Esophagus squamous epithelium (tissue), 5 donors: ENCODE data around the gene TPCN2. TPM values are rescaled to one million over a fixed set of nuclear protein-coding genes. Genes with fewer than 3 reads are reported as not detected.

Experiments
- DNase-seq: peaks from one replicate; lab custom pipeline; 2025; lab: John Stamatoyannopoulos, UW
- H3K27ac ChIP-seq, 4 donors: fragments of 200-600 bp; sonication (generic); one replicate each; pipeline ENCODE4 v1.5.1; 2016 to 2019; ENCODE audit warnings: mild to moderate bottlenecking in 1 of 4
- H3K27me3 ChIP-seq, 4 donors: fragments of 200-600 bp; sonication (generic); 1 replicate in 3 of 4; 2 replicates in 1 of 4; pipeline versions ENCODE4 v1.5.1 to v1.6.0; 2017 to 2021; ENCODE audit warnings: antibody characterized with exemption in 1 of 4
- H3K36me3 ChIP-seq, 3 donors: fragments of 200-600 bp; sonication (generic); one replicate each; pipeline ENCODE4 v1.5.1; 2016 to 2019
- H3K4me1 ChIP-seq, 3 donors: fragments of 200-600 bp; sonication (generic); one replicate each; pipeline ENCODE4 v1.5.1; 2017 to 2019
- H3K4me3 ChIP-seq, 4 donors: fragments of 200-600 bp; sonication (generic); 1 replicate in 3 of 4; 2 replicates in 1 of 4; pipeline ENCODE4 v1.5.1; 2016 to 2019; ENCODE audit warnings: mild to moderate bottlenecking in 2 of 4, moderate library complexity in 1 of 4
- H3K9me3 ChIP-seq, 3 donors: fragments of 200-600 bp; sonication (generic); one replicate each; pipeline ENCODE4 v1.5.1; 2016 to 2019
- POLR2A ChIP-seq, 4 donors: fragments of 450-650 bp; IDR thresholded peaks; one replicate each; pipeline ENCODE4 v1.6.1; 2017; ENCODE audit warnings: antibody characterized with exemption in 4 of 4, mild to moderate bottlenecking in 4 of 4, moderate library complexity in 3 of 4
- WGBS, 2 donors: methylation state at CpG; one replicate each; pipeline ENCODE4 v1.1.5; 2018; 5-methylcytosine and 5-hydroxymethylcytosine counted together
- intact Hi-C: fragments of 100-400 bp; cut with DNase I; formaldehyde crosslinking; loops from one replicate; pipeline ENCODE4 v1.15.0; 2022
- total RNA-seq, 4 donors: library from RNA; depleted of rRNA; stranded (reverse); fragments of >200 nt; gene quantifications; one replicate each; pipeline ENCODE4 v1.1.0, GENCODE V29; 2016
- TF ChIP-seq, protein P1 (sequence below), 6 experiments: fragments of 450-650 bp in 4 of 6; fragments of 200-600 bp in 2 of 6; sonication (generic) in 2 of 6; IDR thresholded peaks; one replicate each; pipeline ENCODE4 v1.5.1; 2016 to 2019; ENCODE audit warnings: antibody characterized with exemption in 6 of 6, mild to moderate bottlenecking in 4 of 6, moderate library complexity in 4 of 6
- donor health status: DM: yes; HTN: yes; CAD: no.

The TPCN2 gene
- total RNA-seq, 4 donors from 2014 or later = 7.9 to 12.0 (median 9.1) TPM

DNA sequence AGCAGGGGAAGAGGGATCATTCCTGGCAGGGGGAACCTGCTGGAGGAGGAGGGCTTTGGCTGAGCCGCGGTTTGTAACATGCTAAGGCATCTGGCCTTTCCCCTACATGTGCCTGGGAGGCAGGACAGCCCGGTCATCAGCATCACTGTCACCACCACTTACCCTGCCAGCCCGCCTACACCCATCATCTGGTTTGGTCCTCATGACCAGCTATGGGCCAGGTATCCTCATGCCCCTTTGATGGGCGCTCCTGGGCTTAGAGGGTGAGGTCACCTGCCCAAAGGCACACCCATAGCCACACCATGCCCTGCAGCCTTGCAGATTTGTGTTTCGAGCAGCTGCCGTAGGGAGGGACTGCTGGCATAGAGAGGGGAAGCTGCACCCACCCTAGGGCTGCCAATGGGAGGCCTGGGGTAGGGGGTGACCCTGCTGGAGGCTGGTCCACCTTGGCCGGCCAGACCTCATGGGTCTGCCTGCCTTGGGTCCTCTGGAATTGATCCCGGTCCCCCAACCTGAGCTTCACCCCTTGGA is 38.3 kb upstream of the TPCN2 start:
- peaks cover 29 to 95% (median 60%) of the 10 kb centered on the region in 3 donors for H3K4me1 ChIP-seq
- WGBS, 2 donors = 13 to 50% methylated on average over 3 of the region's 9 CpGs

DNA sequence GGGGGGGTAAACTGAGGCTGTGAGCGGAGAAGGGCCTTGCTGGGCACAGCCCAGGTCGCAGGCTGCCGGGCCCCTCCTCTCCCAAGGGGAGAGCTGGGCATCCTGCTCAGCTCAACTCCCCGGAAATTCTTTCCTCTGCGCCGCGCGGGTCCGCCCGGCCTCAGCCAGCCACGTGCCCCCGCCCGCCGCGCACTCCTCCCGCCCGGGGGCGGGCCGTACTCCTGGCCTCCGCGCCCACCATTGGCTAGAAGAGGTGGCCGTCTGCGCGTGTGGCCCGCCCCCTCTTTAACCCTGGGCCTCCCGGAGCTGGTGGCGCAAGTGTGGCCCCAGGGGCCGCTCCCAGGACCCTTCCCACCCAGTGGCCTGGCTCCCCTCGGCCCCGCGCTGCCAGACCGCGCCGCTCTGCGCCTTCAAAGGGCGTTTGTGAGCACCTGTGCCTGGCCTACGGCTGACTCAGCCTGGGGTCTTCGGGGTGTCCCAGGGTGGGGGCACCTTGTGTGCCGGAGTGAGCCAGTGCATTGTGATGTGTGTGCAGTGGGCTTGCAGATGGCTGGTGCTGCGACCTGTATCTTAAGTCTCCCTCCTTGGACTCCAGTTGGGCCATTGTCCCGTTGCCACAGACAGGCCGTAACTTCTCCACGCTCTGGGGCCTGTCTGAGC is 37.6 kb upstream of the TPCN2 start:
- TF ChIP-seq POLR2A (IDR thresholded peaks at IDR 0.05) = peak in 2 of 4 donors; percentile 58 to 74
- TF ChIP-seq, protein P1, sequence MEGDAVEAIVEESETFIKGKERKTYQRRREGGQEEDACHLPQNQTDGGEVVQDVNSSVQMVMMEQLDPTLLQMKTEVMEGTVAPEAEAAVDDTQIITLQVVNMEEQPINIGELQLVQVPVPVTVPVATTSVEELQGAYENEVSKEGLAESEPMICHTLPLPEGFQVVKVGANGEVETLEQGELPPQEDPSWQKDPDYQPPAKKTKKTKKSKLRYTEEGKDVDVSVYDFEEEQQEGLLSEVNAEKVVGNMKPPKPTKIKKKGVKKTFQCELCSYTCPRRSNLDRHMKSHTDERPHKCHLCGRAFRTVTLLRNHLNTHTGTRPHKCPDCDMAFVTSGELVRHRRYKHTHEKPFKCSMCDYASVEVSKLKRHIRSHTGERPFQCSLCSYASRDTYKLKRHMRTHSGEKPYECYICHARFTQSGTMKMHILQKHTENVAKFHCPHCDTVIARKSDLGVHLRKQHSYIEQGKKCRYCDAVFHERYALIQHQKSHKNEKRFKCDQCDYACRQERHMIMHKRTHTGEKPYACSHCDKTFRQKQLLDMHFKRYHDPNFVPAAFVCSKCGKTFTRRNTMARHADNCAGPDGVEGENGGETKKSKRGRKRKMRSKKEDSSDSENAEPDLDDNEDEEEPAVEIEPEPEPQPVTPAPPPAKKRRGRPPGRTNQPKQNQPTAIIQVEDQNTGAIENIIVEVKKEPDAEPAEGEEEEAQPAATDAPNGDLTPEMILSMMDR (IDR thresholded peaks at IDR 0.05) = no peak
- Histone ChIP-seq H3K4me3 (peak overlapping the region; percentile 25 to 67 (median 54)), H3K36me3 (peaks cover 0 to under 1% (median 0%) of the 10 kb centered on the region in 3 donors), H3K4me1 (peaks cover 29 to 89% (median 57%) of the 10 kb centered on the region in 3 donors), H3K27ac (peak overlapping the region; percentile 75 to 93 (median 91)), H3K9me3 (no peaks in the 10 kb centered on the region), H3K27me3 (peaks cover 0 to 63% (median 3%) of the 10 kb centered on the region in 4 donors)
- DNase-seq = no peak
- intact Hi-C loops = no loop called here
- 30 to 31% methylated on average over 5 to 7 of the region's 43 CpGs for WGBS, 2 donors

More for the DNA sequence above, 38.3 kb upstream of the TPCN2 start:
- DNase-seq = no peak
- Histone ChIP-seq H3K9me3 (no peaks in the 10 kb centered on the region), H3K27me3 (peaks cover 0 to 59% (median 3%) of the 10 kb centered on the region in 4 donors), H3K27ac (peak overlapping the region; percentile 75 to 93 (median 91)), H3K36me3 (peaks cover 0 to 8% (median 0%) of the 10 kb centered on the region in 3 donors), H3K4me3 (peak overlapping the region; percentile 25 to 67 (median 54))
- no peak for TF ChIP-seq POLR2A (IDR thresholded peaks at IDR 0.05)
- TF ChIP-seq, protein P1 (IDR thresholded peaks at IDR 0.05) = no peak
- intact Hi-C loops = no loop called here

DNA sequence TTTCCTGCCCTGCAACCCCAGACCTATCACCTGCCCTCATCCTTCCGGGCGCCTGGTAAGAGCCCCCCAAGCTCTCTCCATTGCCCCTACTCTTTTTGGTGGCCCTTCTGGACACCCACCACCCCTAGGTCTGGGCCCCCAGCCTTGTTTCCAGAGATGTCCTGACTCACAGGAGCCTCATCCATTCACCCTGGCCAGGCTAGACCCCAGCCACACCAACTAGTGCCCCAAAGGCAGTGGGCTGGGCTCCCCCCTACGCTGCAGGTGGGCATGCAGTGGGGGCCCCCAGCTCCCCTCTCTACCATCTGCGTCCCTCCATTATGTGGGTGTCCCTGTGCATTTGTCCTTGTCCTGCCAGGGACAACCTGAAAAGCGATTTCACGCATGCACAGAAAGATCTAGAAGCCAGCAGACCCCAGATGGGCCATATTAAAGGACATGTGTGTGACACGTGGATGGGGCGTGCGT is 37.1 kb upstream of the TPCN2 start:
- intact Hi-C loops = no loop called here
- H3K36me3 ChIP-seq = no peaks in the 10 kb centered on the region
- H3K4me1 ChIP-seq = peaks cover 29 to 84% (median 55%) of the 10 kb centered on the region in 3 donors
- WGBS, 2 donors = 54 to 60% methylated on average over 6 to 8 of the region's 9 CpGs
- peak overlapping the region; percentile 75 to 93 (median 91) for H3K27ac ChIP-seq
- DNase-seq = no peak
- peaks cover 0 to 64% (median 3%) of the 10 kb centered on the region in 4 donors for H3K27me3 ChIP-seq
- H3K4me3 ChIP-seq = peak overlapping the region; percentile 25 to 67 (median 54)
- H3K9me3 ChIP-seq = no peaks in the 10 kb centered on the region
- no peak for TF ChIP-seq POLR2A (IDR thresholded peaks at IDR 0.05)
- TF ChIP-seq, protein P1 (IDR thresholded peaks at IDR 0.05) = no peak

DNA sequence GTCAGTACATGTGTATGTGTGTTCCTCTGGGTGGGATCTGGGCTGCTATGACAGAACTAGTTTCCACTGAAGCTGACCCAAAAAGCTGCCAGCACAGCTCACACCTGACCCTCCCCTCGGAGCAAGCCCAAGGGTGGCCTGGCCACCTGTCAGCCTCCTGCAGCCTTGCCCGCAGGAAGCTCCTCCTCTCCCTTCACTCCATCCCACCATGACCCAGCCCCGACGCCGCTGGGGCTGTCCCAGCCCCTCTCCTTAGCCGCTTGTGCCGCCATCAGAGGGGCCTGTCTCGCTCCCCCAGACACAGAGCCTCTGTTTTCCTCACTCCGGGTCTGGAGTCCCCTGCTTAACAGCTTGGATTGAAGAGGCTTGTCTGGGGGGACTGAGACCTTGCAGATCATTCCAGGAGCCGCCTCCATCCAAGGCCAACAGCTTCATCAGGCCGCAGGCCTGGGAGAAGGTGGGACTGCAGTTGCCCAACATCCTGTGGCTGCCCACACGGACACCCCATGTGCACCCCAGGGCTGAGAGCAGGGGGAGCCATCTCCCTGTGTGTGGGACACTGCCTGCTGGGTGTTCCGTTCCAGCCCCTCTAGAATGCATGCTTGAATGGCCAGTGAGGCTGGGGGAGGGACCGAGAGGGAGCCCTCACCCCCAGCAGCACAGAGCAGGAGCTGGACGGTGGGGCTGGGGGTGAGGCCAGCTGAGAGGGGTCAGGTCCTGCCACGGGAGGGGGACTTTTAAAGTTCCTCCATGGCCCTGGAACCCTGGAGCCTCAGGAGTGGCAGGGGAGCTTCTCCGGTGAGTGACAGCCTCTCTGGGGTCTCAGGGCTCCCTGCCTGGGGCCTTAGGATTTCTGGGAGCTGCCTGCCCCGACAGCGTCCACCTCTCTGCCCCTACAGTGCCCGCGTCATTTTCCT is 36.4 kb upstream of the TPCN2 start:
- no peak for DNase-seq
- intact Hi-C loops = no loop called here
- TF ChIP-seq POLR2A (IDR thresholded peaks at IDR 0.05) = no peak
- TF ChIP-seq, protein P1 (IDR thresholded peaks at IDR 0.05) = no peak
- Histone ChIP-seq H3K4me3 (peak overlapping the region; percentile 25 to 67 (median 54)), H3K27ac (peak overlapping the region; percentile 75 to 93 (median 91)), H3K36me3 (no peaks in the 10 kb centered on the region), H3K4me1 (peaks cover 29 to 77% (median 50%) of the 10 kb centered on the region in 3 donors), H3K27me3 (peaks cover 0 to 64% (median 3%) of the 10 kb centered on the region in 4 donors), H3K9me3 (no peaks in the 10 kb centered on the region)
- 42 to 47% methylated on average over 7 to 8 of the region's 21 CpGs for WGBS, 2 donors
